ENCODE results near the gene GJA3. TPM values are rescaled to one million over a fixed set of nuclear protein-coding genes. Genes with fewer than 3 reads are reported as not detected.

The GJA3 gene
- total and polyA plus RNA-seq, 4 donors, result 0.02 to 0.05 TPM; not detected in 2

- 88% methylated on average over 8 of the region's 8 CpGs for WGBS
- no peaks in the 10 kb centered on the region for H3K27me3 ChIP-seq (ENCODE audit: control insufficient read depth in 4 of 4, insufficient read depth in 4 of 4, low read length in 3 of 4)
- DNase-seq (ENCODE audit: low spot score), result no peak
- H3K4me3 ChIP-seq (ENCODE audit: low read depth in 1 of 3, low read length in 3 of 3), result no peak overlapping the region
- no peak overlapping the region for H3K9ac ChIP-seq (ENCODE audit: low read depth in 1 of 2, low read length in 2 of 2)
- H3K4me1 ChIP-seq (ENCODE audit: control insufficient read depth in 4 of 4, insufficient read depth in 4 of 4, low read length in 3 of 4), result peaks cover 0 to 9% (median 0%) of the 10 kb centered on the region in 4 donors
- no peaks in the 10 kb centered on the region for H3K36me3 ChIP-seq (ENCODE audit: control insufficient read depth in 4 of 4, insufficient read depth in 3 of 4, low read depth in 1 of 4, low read length in 3 of 4)
- H3K9me3 ChIP-seq (ENCODE audit: control insufficient read depth in 4 of 4, low read length in 3 of 4), result no peaks in the 10 kb centered on the region
- TF ChIP-seq NR2F2 (IDR thresholded peaks at IDR 0.05) (no peak), RAD21 (IDR thresholded peaks at IDR 0.05) (no peak), ZBTB33 (IDR thresholded peaks at IDR 0.05) (no peak), FOXA1 (IDR thresholded peaks at IDR 0.05) (no peak), TAF1 (conservative IDR thresholded peaks at IDR 0.05) (no peak)
- TF ChIP-seq, protein P1, sequence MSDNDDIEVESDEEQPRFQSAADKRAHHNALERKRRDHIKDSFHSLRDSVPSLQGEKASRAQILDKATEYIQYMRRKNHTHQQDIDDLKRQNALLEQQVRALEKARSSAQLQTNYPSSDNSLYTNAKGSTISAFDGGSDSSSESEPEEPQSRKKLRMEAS (IDR thresholded peaks at IDR 0.05), result no peak
- TF ChIP-seq, protein P2, sequence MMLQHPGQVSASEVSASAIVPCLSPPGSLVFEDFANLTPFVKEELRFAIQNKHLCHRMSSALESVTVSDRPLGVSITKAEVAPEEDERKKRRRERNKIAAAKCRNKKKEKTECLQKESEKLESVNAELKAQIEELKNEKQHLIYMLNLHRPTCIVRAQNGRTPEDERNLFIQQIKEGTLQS (IDR thresholded peaks at IDR 0.05), result no peak
- no peak overlapping the region for H3K27ac ChIP-seq (ENCODE audit: low read depth in 1 of 2, low read length in 2 of 2)
These were observed 12.4 kb upstream of the GJA3 start for GRCh38 chr13:20173116-20173746.

DNA sequence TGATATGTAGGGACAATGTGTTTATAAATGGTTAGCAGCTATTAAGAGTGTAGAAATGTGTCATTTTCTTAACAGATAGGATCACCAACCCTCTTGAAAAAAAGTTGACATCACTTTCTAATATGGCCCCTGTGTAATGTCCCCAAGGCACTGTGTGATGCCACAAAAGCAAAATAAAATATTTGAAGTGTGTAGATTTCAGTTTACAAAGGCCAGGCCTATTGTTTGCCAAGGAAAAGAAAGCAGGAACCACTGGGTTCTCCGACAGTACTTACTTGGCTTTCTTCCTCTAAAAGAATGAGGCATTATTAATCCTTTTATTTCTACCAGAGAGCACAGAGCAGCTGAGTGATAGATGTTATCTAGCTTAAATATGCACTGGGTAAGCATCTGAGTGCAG, 10.5 kb upstream of the GJA3 start:
- Histone ChIP-seq H3K9ac (ENCODE audit: low read depth in 1 of 2, low read length in 2 of 2) (no peak overlapping the region), H3K4me3 (ENCODE audit: low read depth in 1 of 3, low read length in 3 of 3) (no peak overlapping the region), H3K4me1 (ENCODE audit: control insufficient read depth in 4 of 4, insufficient read depth in 4 of 4, low read length in 3 of 4) (peaks cover 0 to 9% (median 0%) of the 10 kb centered on the region in 4 donors), H3K27me3 (ENCODE audit: control insufficient read depth in 4 of 4, insufficient read depth in 4 of 4, low read length in 3 of 4) (no peaks in the 10 kb centered on the region), H3K9me3 (ENCODE audit: control insufficient read depth in 4 of 4, low read length in 3 of 4) (no peaks in the 10 kb centered on the region), H3K27ac (ENCODE audit: low read depth in 1 of 2, low read length in 2 of 2) (no peak overlapping the region), H3K36me3 (ENCODE audit: control insufficient read depth in 4 of 4, insufficient read depth in 3 of 4, low read depth in 1 of 4, low read length in 3 of 4) (no peaks in the 10 kb centered on the region)
- WGBS, result 92% methylated on average over 1 of the region's 1 CpG
- DNase-seq (ENCODE audit: low spot score), result no peak
- no peak for TF ChIP-seq RXRA (IDR thresholded peaks at IDR 0.05)
- no peak for TF ChIP-seq REST (IDR thresholded peaks at IDR 0.05)
- no peak for TF ChIP-seq EGR1 (IDR thresholded peaks at IDR 0.05; ENCODE audit: low read depth in 2 of 2)
- no peak for TF ChIP-seq HNF4G (IDR thresholded peaks at IDR 0.05)
- no peak for TF ChIP-seq NR2F2 (IDR thresholded peaks at IDR 0.05)
- TF ChIP-seq, protein P3, sequence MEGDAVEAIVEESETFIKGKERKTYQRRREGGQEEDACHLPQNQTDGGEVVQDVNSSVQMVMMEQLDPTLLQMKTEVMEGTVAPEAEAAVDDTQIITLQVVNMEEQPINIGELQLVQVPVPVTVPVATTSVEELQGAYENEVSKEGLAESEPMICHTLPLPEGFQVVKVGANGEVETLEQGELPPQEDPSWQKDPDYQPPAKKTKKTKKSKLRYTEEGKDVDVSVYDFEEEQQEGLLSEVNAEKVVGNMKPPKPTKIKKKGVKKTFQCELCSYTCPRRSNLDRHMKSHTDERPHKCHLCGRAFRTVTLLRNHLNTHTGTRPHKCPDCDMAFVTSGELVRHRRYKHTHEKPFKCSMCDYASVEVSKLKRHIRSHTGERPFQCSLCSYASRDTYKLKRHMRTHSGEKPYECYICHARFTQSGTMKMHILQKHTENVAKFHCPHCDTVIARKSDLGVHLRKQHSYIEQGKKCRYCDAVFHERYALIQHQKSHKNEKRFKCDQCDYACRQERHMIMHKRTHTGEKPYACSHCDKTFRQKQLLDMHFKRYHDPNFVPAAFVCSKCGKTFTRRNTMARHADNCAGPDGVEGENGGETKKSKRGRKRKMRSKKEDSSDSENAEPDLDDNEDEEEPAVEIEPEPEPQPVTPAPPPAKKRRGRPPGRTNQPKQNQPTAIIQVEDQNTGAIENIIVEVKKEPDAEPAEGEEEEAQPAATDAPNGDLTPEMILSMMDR (IDR thresholded peaks at IDR 0.05; ENCODE audit: low read depth, low read length, missing input control), result no peak
- TF ChIP-seq GABPA (IDR thresholded peaks at IDR 0.05 in 1 of 2, conservative IDR thresholded peaks at IDR 0.05 in 1 of 2), result no peak
- TF ChIP-seq ZBTB33 (IDR thresholded peaks at IDR 0.05), result no peak
- TF ChIP-seq, protein P2 (IDR thresholded peaks at IDR 0.05), result no peak
- TF ChIP-seq HNF4A (conservative IDR thresholded peaks at IDR 0.05), result no peak
- no peak for TF ChIP-seq JUND (IDR thresholded peaks at IDR 0.05)
- TF ChIP-seq YY1 (IDR thresholded peaks at IDR 0.05), result no peak
- no peak for TF ChIP-seq TAF1 (conservative IDR thresholded peaks at IDR 0.05)
- TF ChIP-seq FOXA1 (IDR thresholded peaks at IDR 0.05), result no peak
- TF ChIP-seq, protein P1 (IDR thresholded peaks at IDR 0.05), result no peak
- TF ChIP-seq FOXA2 (IDR thresholded peaks at IDR 0.05), result no peak
